C4-2B (cell line): Measurements from ENCODE around the gene LSM12.

ENCODE experiments used
- CTCF ChIP-seq: fragments of 450-650 bp; conservative IDR thresholded peaks from 2 replicates; pipeline ENCODE4 v1.5.1; 2017; ENCODE audit warnings: mild to moderate bottlenecking
- ZFX ChIP-seq: fragments of 450-650 bp; IDR thresholded peaks from 2 replicates; pipeline ENCODE4 v1.6.1; 2017

GRCh38 chr17:44045486-44045885 lies 21.0 kb downstream of the LSM12 start:
- TF ChIP-seq CTCF (no peak), ZFX (no peak)
